NCI-H146 (cell line): ENCODE results near the gene PCDHA6.
"Not testable (repeated sequence)": the region's sequence is repeated elsewhere in the genome, so short reads cannot be mapped to it uniquely, and the experiment has no call there.

Source experiments
- DNase-seq: peaks from one replicate; lab custom pipeline; 2025; lab: John Stamatoyannopoulos, UW

PCDHA6 gene, protein sequence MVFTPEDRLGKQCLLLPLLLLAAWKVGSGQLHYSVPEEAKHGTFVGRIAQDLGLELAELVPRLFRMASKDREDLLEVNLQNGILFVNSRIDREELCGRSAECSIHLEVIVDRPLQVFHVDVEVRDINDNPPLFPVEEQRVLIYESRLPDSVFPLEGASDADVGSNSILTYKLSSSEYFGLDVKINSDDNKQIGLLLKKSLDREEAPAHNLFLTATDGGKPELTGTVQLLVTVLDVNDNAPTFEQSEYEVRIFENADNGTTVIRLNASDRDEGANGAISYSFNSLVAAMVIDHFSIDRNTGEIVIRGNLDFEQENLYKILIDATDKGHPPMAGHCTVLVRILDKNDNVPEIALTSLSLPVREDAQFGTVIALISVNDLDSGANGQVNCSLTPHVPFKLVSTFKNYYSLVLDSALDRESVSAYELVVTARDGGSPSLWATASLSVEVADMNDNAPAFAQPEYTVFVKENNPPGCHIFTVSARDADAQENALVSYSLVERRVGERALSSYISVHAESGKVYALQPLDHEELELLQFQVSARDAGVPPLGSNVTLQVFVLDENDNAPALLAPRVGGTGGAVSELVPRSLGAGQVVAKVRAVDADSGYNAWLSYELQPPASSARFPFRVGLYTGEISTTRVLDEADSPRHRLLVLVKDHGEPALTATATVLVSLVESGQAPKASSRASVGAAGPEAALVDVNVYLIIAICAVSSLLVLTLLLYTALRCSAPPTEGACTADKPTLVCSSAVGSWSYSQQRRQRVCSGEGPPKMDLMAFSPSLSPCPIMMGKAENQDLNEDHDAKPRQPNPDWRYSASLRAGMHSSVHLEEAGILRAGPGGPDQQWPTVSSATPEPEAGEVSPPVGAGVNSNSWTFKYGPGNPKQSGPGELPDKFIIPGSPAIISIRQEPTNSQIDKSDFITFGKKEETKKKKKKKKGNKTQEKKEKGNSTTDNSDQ

DNA sequence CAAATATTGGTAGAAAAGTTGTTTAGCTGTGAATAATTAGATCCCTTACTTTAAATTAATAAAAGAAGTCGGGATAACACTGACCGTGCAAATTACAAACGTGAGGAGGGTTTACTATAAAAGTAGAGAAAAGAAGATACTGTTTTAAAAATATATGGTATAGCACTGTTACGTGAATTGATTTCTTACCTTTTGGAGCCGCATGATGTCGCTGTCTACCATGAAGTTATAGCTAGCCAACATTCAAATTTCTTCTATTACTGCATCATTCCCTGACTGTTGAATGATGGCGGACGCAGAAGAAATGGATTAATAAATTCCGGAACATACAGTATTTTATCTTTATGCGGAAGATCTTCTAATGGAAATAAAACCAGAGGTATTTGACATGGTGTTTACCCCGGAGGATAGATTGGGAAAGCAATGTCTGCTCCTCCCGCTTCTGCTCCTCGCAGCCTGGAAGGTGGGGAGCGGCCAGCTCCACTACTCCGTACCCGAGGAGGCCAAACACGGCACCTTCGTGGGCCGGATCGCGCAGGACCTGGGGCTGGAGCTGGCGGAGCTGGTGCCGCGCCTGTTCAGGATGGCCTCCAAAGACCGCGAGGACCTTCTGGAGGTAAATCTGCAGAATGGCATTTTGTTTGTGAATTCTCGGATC lies at the start of gene PCDHA6:
TSS of gene PCDHA6 (plus strand) at position 257 of the 658 bp plus-strand sequence. CDS start at position 389, 132 bp downstream.
- no peak for DNase-seq

DNA sequence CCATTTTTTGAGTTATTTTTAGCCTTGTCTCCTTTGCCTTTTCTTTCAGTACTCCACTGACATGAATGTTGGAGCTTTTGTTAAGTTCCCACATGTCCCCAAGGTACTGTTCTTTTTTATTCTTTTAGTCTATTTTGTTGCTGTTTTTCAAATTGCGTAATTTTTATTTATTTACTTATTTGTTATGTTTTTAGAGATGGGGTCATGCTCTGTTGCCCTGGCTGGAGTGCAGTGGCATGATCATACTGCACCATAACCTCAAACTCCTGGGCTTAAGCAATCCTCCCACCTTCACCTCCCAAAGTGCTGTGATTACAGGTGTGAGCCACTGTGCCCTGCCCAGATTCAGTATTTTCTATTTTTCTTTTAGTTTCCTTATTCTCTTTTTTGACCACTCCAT lies 47.2 kb upstream of the PCDHA6 start:
- no peak for DNase-seq

DNA sequence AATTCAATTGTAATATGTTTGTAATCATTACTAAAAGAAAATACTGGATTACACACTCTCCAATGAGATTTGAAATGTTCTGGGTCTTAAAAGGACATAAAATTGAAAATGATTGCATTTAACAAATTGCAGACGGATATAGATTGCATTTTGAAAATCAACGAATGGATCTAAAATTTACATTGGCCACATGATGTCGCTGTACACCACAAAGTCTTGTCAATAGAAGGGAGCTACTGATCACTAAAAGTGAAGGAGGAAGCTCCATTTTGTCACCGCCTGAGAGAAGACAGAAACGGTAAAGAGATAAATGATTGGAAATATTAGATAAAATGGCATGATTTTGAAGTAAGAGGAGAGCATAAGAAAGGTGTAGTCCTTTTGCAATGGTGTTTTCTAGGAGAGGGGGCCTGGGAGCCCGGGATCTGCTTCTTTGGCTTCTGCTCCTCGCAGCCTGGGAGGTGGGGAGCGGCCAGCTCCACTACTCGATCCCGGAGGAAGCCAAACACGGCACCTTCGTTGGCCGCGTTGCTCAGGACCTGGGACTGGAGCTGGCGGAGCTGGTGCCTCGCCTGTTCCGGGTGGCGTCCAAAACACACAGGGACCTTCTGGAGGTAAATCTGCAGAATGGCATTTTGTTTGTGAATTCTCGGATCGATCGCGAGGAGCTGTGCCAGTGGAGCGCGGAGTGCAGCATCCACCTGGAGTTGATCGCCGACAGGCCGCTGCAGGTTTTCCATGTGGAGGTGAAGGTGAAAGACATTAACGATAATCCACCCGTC lies 41.7 kb upstream of the PCDHA6 start, which contains the start of gene PCDHA1:
TSS of gene PCDHA1 (plus strand) at position 236 of the 782 bp plus-strand sequence.
- DNase-seq = peak; percentile 64

DNA sequence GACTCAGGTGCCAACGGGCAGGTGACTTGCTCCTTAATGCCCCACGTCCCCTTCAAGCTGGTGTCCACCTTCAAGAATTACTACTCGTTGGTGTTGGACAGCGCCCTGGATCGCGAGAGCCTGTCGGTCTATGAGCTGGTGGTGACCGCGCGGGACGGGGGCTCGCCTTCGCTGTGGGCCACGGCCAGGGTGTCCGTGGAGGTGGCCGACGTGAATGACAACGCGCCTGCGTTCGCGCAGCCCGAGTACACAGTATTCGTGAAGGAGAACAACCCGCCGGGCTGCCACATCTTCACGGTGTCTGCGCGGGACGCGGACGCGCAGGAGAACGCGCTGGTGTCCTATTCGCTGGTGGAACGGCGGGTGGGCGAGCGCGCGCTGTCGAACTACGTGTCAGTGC lies 40.3 kb upstream of the PCDHA6 start:
- not testable (repeated sequence) for DNase-seq

DNA sequence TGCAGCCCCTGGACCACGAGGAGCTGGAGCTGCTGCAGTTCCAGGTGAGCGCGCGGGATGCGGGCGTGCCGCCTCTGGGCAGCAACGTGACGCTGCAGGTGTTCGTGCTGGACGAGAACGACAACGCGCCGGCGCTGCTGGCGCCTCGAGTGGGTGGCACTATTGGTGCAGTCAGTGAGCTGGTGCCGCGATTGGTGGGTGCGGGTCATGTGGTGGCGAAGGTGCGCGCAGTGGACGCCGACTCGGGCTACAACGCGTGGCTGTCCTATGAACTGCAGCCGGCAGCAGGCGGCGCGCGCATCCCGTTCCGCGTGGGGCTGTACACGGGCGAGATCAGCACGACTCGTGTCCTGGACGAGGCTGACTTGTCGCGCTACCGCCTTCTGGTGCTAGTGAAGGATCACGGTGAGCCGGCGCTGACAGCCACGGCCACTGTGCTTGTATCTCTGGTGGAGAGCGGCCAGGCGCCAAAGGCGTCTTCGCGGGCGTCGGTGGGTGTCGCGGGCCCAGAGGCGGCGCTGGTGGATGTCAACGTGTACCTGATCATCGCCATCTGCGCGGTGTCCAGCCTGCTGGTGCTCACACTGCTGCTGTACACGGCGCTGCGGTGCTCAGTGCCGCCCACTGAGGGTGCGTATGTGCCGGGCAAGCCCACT lies 39.8 kb upstream of the PCDHA6 start:
- not testable (repeated sequence) for DNase-seq

DNA sequence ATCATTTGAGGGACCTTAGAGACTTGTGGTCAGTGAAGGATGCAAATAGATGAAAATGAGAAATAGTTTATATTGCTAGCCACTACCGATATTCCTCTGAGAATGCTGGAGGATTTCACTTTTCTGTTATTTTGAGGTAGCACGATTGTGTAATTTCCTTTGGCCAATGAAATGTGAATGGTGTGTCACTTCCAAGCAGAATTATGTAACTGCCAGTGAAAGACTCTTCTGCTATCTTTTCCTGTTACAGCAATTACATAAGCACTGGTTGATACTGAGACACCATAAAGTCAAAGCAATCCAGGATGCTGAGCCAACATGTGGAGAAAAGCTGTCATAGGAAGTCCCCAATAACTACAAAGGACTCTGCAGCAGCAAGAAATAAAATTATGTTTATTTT lies 36.7 kb upstream of the PCDHA6 start:
- no peak for DNase-seq

DNA sequence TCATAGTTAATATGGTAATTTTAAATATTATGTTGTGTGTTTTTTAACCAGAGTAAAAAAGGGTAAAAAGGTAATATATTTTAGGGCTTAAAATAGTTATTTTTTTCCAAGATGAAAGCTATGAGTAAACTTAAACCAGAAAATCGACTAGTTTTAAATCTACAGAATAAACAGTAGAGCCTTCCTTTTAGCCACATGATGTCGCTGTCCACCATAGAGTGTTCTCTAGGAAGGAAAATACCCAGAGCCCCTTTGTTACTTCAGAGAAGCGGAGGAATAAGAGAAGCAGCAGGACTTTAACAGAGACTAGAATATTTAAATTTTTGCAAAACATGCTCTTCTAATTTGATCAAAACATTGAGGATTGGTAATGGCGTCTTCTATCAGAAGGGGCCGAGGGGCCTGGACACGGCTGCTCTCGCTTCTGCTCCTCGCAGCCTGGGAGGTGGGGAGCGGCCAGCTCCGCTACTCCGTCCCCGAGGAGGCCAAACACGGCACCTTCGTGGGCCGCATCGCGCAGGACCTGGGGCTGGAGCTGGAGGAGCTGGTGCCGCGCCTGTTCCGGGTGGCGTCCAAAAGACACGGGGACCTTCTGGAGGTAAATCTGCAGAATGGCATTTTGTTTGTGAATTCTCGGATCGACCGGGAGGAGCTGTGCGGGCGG lies 33.0 kb upstream of the PCDHA6 start, which contains the start of gene PCDHA2:
TSS of gene PCDHA2 (plus strand) at position 258 of the 664 bp plus-strand sequence.
- DNase-seq = no peak

DNA sequence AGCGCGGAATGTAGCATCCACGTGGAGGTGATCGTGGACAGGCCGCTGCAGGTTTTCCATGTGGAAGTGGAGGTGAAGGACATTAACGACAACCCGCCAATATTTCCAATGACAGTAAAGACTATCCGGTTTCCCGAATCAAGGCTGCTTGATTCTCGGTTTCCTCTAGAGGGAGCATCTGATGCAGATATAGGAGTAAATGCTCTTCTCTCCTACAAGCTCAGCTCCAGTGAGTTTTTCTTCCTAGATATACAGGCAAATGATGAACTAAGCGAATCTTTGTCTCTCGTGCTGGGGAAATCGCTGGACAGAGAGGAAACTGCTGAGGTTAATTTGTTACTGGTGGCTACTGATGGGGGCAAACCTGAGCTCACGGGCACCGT lies 32.5 kb upstream of the PCDHA6 start:
- no peak for DNase-seq

DNA sequence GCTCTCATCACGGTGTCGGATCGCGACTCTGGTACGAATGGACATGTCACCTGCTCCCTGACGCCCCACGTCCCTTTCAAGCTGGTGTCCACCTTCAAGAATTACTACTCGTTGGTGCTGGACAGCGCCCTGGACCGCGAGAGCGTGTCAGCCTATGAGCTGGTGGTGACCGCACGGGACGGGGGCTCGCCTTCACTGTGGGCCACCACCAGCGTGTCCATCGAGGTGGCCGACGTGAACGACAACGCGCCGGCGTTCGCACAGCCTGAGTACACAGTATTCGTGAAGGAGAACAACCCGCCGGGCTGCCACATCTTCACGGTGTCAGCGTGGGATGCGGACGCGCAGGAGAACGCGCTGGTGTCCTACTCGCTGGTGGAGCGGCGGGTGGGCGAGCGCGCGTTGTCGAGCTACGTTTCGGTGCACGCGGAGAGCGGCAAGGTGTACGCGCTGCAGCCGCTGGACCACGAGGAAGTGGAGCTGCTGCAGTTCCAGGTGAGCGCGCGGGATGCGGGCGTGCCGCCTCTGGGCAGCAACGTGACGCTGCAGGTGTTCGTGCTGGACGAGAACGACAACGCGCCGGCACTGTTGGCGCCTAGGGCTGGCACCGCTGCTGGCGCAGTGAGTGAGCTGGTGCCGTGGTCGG lies 31.6 kb upstream of the PCDHA6 start:
- not testable (repeated sequence) for DNase-seq

DNA sequence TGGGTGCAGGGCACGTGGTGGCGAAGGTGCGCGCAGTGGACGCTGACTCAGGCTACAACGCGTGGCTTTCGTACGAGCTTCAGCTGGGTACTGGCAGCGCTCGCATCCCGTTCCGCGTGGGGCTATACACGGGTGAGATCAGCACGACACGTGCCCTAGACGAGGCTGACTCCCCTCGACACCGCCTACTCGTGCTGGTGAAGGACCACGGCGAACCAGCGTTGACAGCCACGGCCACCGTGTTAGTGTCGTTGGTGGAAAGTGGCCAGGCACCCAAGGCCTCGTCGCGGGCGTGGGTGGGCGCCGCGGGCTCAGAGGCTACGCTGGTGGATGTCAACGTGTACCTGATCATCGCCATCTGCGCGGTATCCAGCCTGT lies 31.1 kb upstream of the PCDHA6 start:
- no peak for DNase-seq

DNA sequence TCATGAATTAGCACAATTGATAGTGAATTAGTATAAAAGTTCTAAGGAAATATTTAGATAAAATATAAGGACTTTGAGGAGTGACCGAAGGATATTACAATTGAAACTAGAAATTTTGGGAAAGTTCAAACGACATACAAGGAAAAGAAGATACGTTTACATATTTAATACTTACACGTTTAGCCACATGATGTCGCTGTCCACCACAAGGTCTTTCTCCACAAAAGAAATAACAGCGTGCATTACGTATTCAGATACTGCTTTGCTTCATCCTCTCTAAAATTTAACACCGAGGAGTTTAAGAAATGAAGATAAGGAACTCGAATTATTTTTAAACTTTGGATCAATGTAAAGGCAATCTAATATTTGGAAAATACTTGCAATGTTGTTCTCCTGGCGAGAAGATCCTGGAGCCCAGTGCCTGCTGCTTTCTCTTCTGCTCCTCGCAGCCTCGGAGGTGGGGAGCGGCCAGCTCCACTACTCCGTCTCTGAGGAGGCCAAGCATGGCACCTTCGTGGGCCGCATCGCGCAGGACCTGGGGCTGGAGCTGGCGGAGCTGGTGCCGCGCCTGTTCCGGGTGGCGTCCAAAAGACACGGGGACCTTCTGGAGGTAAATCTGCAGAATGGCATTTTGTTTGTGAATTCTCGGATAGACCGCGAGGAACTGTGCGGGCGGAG lies 26.8 kb upstream of the PCDHA6 start, which contains the start of gene PCDHA3:
TSS of gene PCDHA3 (plus strand) at position 242 of the 678 bp plus-strand sequence.
- no peak for DNase-seq

DNA sequence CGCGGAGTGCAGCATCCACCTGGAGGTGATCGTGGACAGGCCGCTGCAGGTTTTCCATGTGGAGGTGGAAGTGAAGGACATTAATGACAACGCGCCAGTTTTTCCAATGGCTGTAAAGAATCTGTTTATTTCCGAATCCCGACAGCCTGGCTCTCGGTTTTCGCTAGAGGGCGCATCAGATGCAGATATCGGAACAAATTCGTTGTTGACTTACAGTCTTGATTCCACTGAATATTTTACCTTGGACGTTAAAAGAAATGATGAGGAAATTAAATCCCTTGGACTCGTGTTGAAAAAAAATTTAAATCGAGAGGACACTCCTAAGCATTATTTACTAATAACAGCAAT lies 26.3 kb upstream of the PCDHA6 start:
- DNase-seq = no peak

DNA sequence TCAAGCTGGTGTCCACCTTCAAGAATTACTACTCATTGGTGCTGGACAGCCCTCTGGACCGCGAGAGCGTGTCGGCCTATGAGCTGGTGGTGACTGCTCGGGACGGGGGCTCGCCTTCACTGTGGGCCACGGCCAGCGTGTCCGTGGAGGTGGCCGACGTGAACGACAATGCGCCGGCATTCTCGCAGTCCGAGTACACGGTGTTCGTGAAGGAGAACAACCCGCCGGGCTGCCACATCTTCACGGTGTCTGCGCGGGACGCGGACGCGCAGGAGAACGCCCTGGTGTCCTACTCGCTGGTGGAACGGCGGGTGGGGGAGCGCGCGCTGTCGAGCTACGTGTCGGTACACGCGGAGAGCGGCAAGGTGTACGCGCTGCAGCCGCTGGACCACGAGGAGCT lies 25.4 kb upstream of the PCDHA6 start:
- not testable (repeated sequence) for DNase-seq

DNA sequence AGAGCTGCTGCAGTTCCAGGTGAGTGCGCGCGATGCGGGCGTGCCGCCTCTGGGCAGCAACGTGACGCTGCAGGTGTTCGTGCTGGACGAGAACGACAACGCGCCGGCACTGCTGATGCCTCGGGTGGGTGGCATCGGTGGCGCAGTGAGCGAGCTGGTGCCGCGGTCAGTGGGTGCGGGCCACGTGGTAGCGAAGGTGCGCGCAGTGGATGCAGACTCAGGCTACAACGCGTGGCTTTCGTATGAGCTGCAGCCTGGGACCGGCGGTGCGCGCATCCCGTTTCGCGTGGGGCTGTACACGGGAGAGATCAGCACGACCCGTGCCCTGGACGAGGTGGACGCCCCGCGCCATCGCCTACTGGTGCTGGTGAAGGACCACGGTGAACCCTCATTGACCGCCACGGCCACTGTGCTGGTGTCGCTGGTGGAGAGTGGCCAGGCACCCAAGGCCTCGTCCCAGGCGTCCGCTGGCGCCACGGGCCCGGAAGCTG lies 24.9 kb upstream of the PCDHA6 start:
- no peak for DNase-seq

DNA sequence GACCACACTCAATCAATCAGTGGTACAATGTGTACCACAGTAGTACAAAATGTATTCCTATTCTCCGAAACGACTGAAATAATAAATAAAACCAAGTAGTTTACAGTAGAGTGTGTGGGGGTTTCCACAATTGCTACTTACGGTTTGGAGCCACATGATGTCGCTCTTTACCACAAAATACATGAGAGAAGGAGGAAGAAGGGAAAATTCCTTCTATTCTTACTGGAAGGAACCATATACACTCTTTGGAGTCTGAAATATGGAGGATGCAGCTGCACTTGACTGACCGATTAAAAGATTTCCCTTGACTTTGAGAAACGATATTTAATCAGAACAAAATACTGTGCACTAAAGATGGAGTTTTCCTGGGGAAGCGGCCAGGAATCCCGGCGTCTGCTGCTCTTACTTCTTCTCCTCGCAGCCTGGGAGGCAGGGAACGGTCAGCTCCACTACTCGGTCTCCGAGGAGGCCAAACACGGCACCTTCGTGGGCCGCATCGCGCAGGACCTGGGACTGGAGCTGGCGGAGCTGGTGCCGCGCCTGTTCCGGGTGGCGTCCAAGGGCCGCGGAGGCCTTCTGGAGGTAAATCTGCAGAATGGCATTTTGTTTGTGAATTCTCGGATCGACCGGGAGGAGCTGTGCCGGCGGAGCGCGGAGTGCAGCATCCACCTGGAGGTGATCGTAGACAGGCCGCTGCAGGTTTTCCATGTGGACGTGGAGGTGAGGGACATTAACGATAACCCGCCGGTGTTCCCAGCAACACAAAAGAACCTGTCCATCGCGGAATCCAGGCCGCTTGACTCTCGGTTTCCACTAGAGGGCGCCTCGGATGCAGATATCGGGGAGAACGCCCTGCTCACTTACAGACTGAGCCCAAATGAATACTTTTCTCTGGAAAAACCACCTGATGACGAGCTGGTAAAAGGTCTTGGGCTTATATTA lies 20.7 kb upstream of the PCDHA6 start, which contains the start of gene PCDHA4:
TSS of gene PCDHA4 (plus strand) at position 235 of the 942 bp plus-strand sequence.
- DNase-seq = peak; percentile 79

DNA sequence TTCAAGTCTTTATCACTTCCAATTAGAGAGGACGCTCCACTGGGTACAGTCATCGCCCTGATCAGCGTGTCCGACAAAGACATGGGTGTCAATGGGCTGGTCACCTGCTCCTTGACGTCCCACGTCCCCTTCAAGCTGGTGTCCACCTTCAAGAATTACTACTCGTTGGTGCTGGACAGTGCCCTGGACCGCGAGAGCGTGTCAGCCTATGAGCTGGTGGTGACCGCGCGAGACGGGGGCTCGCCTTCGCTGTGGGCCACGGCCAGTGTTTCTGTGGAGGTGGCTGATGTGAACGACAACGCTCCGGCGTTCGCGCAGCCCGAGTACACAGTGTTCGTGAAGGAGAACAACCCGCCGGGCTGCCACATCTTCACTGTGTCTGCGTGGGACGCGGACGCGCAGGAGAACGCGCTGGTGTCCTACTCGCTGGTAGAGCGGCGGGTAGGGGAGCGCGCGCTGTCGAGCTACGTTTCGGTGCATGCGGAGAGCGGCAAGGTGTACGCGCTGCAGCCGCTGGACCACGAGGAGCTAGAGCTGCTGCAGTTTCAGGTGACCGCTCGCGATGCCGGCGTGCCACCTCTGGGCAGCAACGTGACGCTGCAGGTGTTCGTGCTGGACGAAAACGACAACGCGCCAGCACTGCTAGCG lies 19.4 kb upstream of the PCDHA6 start:
- not testable (repeated sequence) for DNase-seq

DNA sequence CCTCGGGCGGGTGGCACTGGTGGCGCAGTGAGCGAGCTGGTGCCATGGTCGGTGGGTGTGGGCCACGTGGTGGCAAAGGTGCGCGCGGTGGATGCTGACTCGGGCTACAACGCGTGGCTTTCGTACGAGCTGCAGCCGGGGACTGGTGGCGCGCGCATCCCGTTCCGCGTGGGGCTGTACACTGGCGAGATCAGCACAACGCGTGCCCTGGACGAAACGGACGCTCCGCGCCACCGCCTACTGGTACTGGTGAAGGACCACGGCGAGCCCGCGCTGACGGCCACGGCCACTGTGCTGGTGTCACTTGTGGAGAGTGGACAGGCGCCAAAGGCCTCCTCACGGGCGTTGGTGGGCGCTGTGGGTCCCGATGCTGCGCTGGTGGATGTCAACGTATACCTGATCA lies 18.9 kb upstream of the PCDHA6 start:
- no peak for DNase-seq
